Right lobe of liver (tissue), 6 donors: ENCODE data around the gene CHKA. TPM values are rescaled to one million over a fixed set of nuclear protein-coding genes. Genes with fewer than 3 reads are reported as not detected.

Source experiments
- ATAC-seq, 4 donors: fragments of 200-7000 bp; cut with Tn5 transposase; one replicate each; pipeline ENCODE4 v1.9.1; 2020; ENCODE audit warnings: mild to moderate bottlenecking in 4 of 4, moderate library complexity in 4 of 4
- DNase-seq, 3 donors: peaks; one replicate each; pipeline ENCODE4 v3.0.0-alpha.2; 2020
- H3K27ac ChIP-seq, 3 donors: fragments of 200-600 bp; one replicate each; pipeline ENCODE4 v1.8.0; 2022
- H3K27me3 ChIP-seq, 2 donors: fragments of 200-600 bp; one replicate each; pipeline ENCODE4 v1.8.0; 2022
- H3K36me3 ChIP-seq, 4 donors: fragments of 200-600 bp; sonication (generic) in 1 of 4; one replicate each; pipeline versions ENCODE4 v1.5.1 to v1.8.0; 2017 to 2022; ENCODE audit warnings: control low read depth in 1 of 4
- H3K4me1 ChIP-seq, 4 donors: fragments of 200-600 bp; sonication (generic) in 1 of 4; one replicate each; pipeline versions ENCODE4 v1.5.1 to v1.8.0; 2017 to 2022; ENCODE audit warnings: control low read depth in 1 of 4
- H3K4me3 ChIP-seq, 3 donors: fragments of 200-600 bp; one replicate each; pipeline ENCODE4 v1.8.0; 2022
- H3K9me3 ChIP-seq, 4 donors: fragments of 200-600 bp; sonication (generic) in 1 of 4; one replicate each; pipeline versions ENCODE4 v1.5.1 to v1.8.0; 2017 to 2022; ENCODE audit warnings: control low read depth in 1 of 4
- POLR2A ChIP-seq: fragments of 450-650 bp; IDR thresholded peaks from one replicate; pipeline ENCODE4 v1.6.1; 2017; ENCODE audit warnings: antibody characterized with exemption, mild to moderate bottlenecking
- WGBS: methylation state at CpG from one replicate; pipeline ENCODE4 v1.1.6; 2018; ENCODE audit warnings: low coverage, low lambda C conversion rate; ENCODE audit not compliant: insufficient coverage; ENCODE audit errors: missing lambda C conversion rate; 5-methylcytosine and 5-hydroxymethylcytosine counted together
- intact Hi-C, 2 donors: fragments of 100-400 bp; cut with DNase I; formaldehyde crosslinking; loops; one replicate each; pipeline versions ENCODE4 v1.11.2 to v1.14.1; 2022
- total RNA-seq, 6 experiments: library from RNA; depleted of rRNA in 2 of 6; stranded (reverse); fragments of >200 nt in 2 of 6; fragmentation: NEBNext Ultra II Directional in 3 of 6; extraction: Animal tissue kit (Norgen Biotek cat#: 25700) in 3 of 6; gene quantifications; one replicate each; pipeline versions ENCODE4 v1.1.0 to v1.2.4, GENCODE V29; 2016 to 2023
- TF ChIP-seq, protein P1 (sequence below), 4 donors: fragments of 200-600 bp in 3 of 4; fragments of 450-650 bp in 1 of 4; IDR thresholded peaks; one replicate each; pipeline versions ENCODE4 v1.5.1 to v1.8.0; 2016 to 2022; ENCODE audit warnings: antibody characterized with exemption in 4 of 4, mild to moderate bottlenecking in 2 of 4
- donor health status: DM: no; HTN: yes; CAD: no.
- donor health status: DM: no; HTN: no; CAD: no.
- donor health status: DM: no; HTN: no; CAD: no.
- donor health status: DM: no; HTN: yes; CAD: no.
- donor health status: DM: no; HTN: yes; CAD: no.

CHKA gene
- total RNA-seq, 6 experiments from 2014 or later: 15.1 to 35.8 (median 28.5) TPM

DNA sequence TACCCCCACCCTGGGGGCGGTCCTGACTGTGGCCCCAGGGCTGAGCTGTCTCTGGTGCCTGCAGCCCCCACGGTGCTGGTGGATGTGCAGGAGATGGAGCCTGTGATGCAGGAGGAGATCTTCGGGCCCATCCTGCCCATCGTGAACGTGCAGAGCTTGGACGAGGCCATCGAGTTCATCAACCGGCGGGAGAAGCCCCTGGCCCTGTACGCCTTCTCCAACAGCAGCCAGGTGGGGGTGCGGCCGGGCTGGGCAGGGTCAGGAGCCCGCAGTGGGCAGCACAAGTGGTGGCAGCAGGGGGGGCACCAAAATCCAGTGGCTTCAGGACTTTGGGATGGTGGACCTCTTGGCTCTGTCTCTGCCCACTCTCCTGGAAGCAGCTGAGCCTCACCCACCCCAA is 98.7 kb downstream of the CHKA start:
- DNase-seq (no peak), ATAC-seq (no peak)
- Histone ChIP-seq H3K27ac (no peak overlapping the region), H3K4me1 (no peaks in the 10 kb centered on the region), H3K36me3 (no peaks in the 10 kb centered on the region), H3K4me3 (no peak overlapping the region), H3K27me3 (no peaks in the 10 kb centered on the region), H3K9me3 (no peaks in the 10 kb centered on the region)
- WGBS: 88% methylated on average over 6 of the region's 13 CpGs
- intact Hi-C loops: no loop called here
- TF ChIP-seq POLR2A: no peak
- TF ChIP-seq, protein P1, sequence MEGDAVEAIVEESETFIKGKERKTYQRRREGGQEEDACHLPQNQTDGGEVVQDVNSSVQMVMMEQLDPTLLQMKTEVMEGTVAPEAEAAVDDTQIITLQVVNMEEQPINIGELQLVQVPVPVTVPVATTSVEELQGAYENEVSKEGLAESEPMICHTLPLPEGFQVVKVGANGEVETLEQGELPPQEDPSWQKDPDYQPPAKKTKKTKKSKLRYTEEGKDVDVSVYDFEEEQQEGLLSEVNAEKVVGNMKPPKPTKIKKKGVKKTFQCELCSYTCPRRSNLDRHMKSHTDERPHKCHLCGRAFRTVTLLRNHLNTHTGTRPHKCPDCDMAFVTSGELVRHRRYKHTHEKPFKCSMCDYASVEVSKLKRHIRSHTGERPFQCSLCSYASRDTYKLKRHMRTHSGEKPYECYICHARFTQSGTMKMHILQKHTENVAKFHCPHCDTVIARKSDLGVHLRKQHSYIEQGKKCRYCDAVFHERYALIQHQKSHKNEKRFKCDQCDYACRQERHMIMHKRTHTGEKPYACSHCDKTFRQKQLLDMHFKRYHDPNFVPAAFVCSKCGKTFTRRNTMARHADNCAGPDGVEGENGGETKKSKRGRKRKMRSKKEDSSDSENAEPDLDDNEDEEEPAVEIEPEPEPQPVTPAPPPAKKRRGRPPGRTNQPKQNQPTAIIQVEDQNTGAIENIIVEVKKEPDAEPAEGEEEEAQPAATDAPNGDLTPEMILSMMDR (IDR thresholded peaks at IDR 0.05): no peak

DNA sequence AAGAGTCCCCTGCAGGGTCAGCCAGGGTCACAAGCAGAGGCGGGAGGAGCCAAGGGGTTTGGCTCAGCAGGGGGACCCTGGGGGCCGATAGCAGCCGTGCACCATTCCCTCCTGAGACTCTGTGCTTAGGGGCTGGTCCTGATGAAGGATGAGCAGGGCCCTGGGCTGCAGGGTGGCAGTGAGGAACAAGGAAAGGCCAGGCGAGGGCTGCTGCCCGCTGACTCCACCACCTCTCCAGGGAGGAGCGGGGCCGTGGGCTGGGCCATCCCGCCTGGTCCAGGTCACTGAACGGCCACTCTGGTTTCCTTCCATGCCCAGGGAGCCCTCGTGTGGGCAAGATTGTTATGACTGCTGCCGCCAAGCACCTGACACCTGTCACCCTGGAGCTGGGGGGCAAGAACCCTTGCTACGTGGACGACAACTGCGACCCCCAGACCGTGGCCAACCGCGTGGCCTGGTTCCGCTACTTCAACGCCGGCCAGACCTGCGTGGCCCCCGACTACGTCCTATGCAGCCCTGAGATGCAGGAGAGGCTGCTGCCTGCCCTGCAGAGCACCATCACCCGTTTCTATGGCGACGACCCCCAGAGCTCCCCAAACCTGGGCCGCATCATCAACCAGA is 99.9 kb downstream of the CHKA start:
- intact Hi-C loops: no loop called here
- Histone ChIP-seq H3K36me3 (no peaks in the 10 kb centered on the region), H3K27me3 (no peaks in the 10 kb centered on the region), H3K27ac (no peak overlapping the region), H3K4me3 (no peak overlapping the region), H3K4me1 (peaks cover 0 to 7% (median 0%) of the 10 kb centered on the region in 4 donors), H3K9me3 (no peaks in the 10 kb centered on the region)
- DNase-seq (peak in 2 of 3 donors; percentile 68 to 72), ATAC-seq (peak; percentile 84 to 88 (median 86))
- TF ChIP-seq POLR2A: no peak
- TF ChIP-seq, protein P1 (IDR thresholded peaks at IDR 0.05): peak; percentile 43 to 57 (median 54)
- WGBS: no CpG with 5 or more reads among the region's 27 CpGs

DNA sequence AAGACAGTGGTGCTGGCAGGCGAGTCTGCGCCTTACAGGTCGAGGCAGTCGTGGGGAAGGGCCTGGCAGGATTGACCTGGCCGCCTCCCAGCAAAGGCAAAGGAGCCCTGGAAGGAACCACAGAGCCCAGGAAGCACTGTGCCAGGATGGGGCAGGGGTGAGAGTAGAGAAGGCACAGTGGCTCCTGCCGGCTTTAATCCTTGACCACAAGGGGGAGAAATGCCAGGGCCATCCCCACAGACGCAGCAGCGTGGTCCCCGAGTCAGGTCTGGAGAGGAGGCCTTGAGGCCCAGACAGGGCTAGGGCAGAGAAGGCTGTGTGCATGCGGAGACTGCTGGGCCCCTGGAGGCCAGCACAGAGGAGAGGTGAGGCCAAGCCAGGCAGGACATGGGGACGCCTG is 100.6 kb downstream of the CHKA start:
- TF ChIP-seq, protein P1 (IDR thresholded peaks at IDR 0.05): peak in 3 of 4 donors; percentile 7 to 15 (median 13)
- TF ChIP-seq POLR2A: no peak
- peak in 2 of 4 donors; percentile 4 to 24 for ATAC-seq

DNA sequence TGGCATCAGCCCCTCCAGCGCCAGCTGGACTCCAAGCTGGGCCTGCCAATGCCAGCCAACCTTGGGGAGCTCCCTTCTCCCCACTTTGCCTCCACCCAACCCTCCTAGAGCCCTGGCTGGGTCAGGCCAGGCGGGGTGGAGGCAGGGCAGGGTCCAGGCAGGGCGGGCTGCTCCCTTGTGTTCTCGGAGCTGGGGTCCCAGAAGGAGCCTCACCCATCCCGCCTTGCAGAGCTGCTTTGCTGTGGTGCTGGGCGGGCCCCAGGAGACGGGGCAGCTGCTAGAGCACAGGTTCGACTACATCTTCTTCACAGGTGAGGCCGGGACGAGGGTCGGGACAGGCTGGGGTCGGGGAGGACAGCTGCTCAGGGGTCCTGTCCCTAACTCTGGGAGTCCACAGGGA is 101.7 kb downstream of the CHKA start:
- H3K4me3 ChIP-seq: no peak overlapping the region
- TF ChIP-seq, protein P1 (IDR thresholded peaks at IDR 0.05): no peak
- no peak for TF ChIP-seq POLR2A
- DNase-seq (no peak), ATAC-seq (no peak)
- intact Hi-C loops: no loop called here
- no peaks in the 10 kb centered on the region for H3K27me3 ChIP-seq
- no peaks in the 10 kb centered on the region for H3K9me3 ChIP-seq
- no peak overlapping the region for H3K27ac ChIP-seq
- H3K36me3 ChIP-seq: no peaks in the 10 kb centered on the region
- peaks cover 0 to 7% (median 0%) of the 10 kb centered on the region in 4 donors for H3K4me1 ChIP-seq
- WGBS: no CpG with 5 or more reads among the region's 12 CpGs

More for the DNA sequence above, 100.6 kb downstream of the CHKA start:
- Histone ChIP-seq H3K27ac (no peak overlapping the region), H3K9me3 (no peaks in the 10 kb centered on the region), H3K4me1 (peaks cover 0 to 7% (median 0%) of the 10 kb centered on the region in 4 donors), H3K4me3 (no peak overlapping the region), H3K36me3 (no peaks in the 10 kb centered on the region), H3K27me3 (no peaks in the 10 kb centered on the region)
- WGBS: 21% methylated on average over 6 of the region's 11 CpGs
- intact Hi-C loops: no loop called here
- no peak for DNase-seq
